Heart right ventricle (tissue), 16 donors: Measurements from ENCODE around the gene DIPK1A. TPM values are rescaled to one million over a fixed set of nuclear protein-coding genes. Genes with fewer than 3 reads are reported as not detected.

ENCODE experiments used
- ATAC-seq, 8 donors: fragments of 200-7000 bp; cut with Tn5 transposase; one replicate each; pipeline ENCODE4 v1.9.1; 2020; ENCODE audit warnings: mild to moderate bottlenecking in 8 of 8, moderate library complexity in 8 of 8, moderate number of reproducible peaks in 1 of 8
- DNase-seq, 2 donors: peaks; one replicate each; pipeline ENCODE4 v3.0.0-alpha.2; 2020
- H3K27ac ChIP-seq, 10 donors: fragments of 200-600 bp; sonication (generic) in 2 of 10; one replicate each; pipeline versions ENCODE4 v1.5.0 to v1.8.0; 2020 to 2022; ENCODE audit warnings: mild to moderate bottlenecking in 3 of 10
- H3K27me3 ChIP-seq, 7 donors: fragments of 200-600 bp; one replicate each; pipeline ENCODE4 v1.8.0; 2021 to 2022; ENCODE audit warnings: mild to moderate bottlenecking in 2 of 7
- H3K36me3 ChIP-seq, 9 donors: fragments of 200-600 bp; sonication (generic) in 1 of 9; one replicate each; pipeline versions ENCODE4 v1.5.0 to v1.8.0; 2020 to 2022; ENCODE audit warnings: mild to moderate bottlenecking in 2 of 9
- H3K4me1 ChIP-seq, 9 donors: fragments of 200-600 bp; sonication (generic) in 1 of 9; one replicate each; pipeline versions ENCODE4 v1.5.0 to v1.8.0; 2020 to 2022; ENCODE audit warnings: mild to moderate bottlenecking in 4 of 9
- H3K4me3 ChIP-seq, 10 donors: fragments of 200-600 bp; sonication (generic) in 2 of 10; one replicate each; pipeline versions ENCODE4 v1.5.0 to v1.8.0; 2020 to 2022; ENCODE audit warnings: mild to moderate bottlenecking in 7 of 10, moderate library complexity in 2 of 10
- H3K9me3 ChIP-seq, 11 donors: fragments of 200-600 bp in 10 of 11; sonication (generic) in 2 of 11; one replicate each; pipeline versions ENCODE4 v1.5.0 to v1.8.0; 2013 to 2022; ENCODE audit warnings: mild to moderate bottlenecking in 2 of 11, control low read depth in 1 of 11, moderate library complexity in 1 of 11
- CTCF ChIP-seq, 9 donors: fragments of 200-600 bp; sonication (generic) in 2 of 9; IDR thresholded peaks; one replicate each; pipeline versions ENCODE4 v1.5.0 to v1.8.0; 2021 to 2022; ENCODE audit warnings: antibody characterized with exemption in 9 of 9, mild to moderate bottlenecking in 5 of 9, moderate library complexity in 1 of 9
- WGBS, 2 donors: extraction: QIAGEN DNeasy Blood & Tissue Kit; methylation state at CpG; one replicate each; pipeline ENCODE4 v1.1.7; 2013; ENCODE audit warnings: inconsistent platforms in 1 of 2; 5-methylcytosine and 5-hydroxymethylcytosine counted together
- intact Hi-C, 10 donors: fragments of 100-400 bp; cut with DNase I; formaldehyde crosslinking; loops; one replicate each; pipeline versions ENCODE4 v1.11.1 to v1.14.2; 2022
- polyA plus RNA-seq, 2 donors: library from polyadenylated mRNA; stranded (reverse); fragments of 200-250 nt; gene quantifications; one replicate each; pipeline ENCODE4 v1.2.3, GENCODE V29; 2013
- total RNA-seq, 10 donors: library from RNA; stranded (reverse); fragmentation: NEBNext Ultra II Directional in 3 of 10; extraction: Animal tissue kit (Norgen Biotek cat#: 25700) in 3 of 10; gene quantifications; one replicate each; pipeline versions ENCODE4 v1.2.1 to v1.2.4, GENCODE V29; 2021 to 2023
- donor health status: Arrhythmogenic right ventricular cardiomyopathy.
- donor health status: ischemic (EF 13 %, LVEDD 7.1; RV severe dilation, severe dysfunction).
- donor health status: healthy with polysubstance abuse.
- donor health status: DM: no; HTN: yes; CAD: no.
- donor health status: DM: no; HTN: no; CAD: no.
- donor health status: ischemic (EF 25% LVEDD 6.9; RV normal size, moderate dysfunction).
- donor health status: ischemic (EF 25% LVEDD 5.7; RV mildly dilated, moderate dysfunction).
- donor health status: healthy.
- donor health status: DM: yes; HTN: yes; CAD: no.
- donor health status: Ischemic cardiomyopathy.
- donor health status: ischemic (EF 35%, LVEDD 5.7; RV mildly dilated, moderate dysfunction).
- donor health status: nonischemic (EF 11% LVEDD 7.7; RV severe dilation, severe dysfunction).
- donor health status: DM: yes; HTN: yes; CAD: no.
- donor health status: PGD.
- donor health status: ischemic (EF 29% LVEDD 5.4; RV normal size, mild dysfunction).
- donor health status: nonischemic (EF 23%, LVEDD 6.1; RV moderate dilation, normal function).

Gene DIPK1A
- total and polyA plus RNA-seq, 12 donors: 3.4 to 8.5 (median 6.3) TPM

DNA sequence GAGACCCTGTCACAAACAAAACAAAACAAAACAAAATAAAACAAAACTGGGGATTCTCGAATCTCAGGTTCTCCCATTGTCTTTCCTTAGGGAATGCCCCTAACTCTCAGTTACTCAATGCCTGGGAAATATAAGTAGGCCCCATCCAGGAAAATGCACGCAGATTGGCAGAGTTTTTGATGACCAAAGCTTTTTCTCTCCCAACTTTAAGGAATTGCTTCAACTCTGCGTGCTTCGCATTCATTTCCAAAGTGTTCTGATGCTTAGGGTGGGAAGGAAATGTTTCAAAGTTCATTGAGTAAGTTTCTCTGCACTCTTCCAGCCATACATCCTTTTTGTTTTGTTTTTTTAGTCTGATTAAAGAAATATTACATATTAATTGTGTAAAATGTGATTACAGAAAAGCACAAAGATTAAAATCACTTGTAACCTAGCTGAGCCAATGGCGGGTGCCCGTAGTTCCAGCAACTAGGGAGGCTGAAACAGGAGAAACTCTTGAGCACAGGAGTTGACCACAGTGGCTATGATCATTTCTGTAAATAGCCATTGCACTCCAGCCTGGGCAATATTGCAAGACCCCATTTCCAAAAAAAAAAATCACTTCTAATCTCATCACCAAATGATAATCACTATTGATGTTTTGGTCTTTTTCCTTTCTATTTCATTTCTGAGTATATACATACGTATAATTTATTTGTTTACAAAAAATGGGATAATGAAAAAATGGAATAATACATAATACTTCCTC, 157.9 kb downstream of the DIPK1A start:
- no peaks in the 10 kb centered on the region for H3K27me3 ChIP-seq
- peaks cover 0 to 19% (median 6%) of the 10 kb centered on the region in 9 donors for H3K4me1 ChIP-seq
- WGBS, 2 donors: 94 to 96% methylated on average over 7 of the region's 7 CpGs
- H3K9me3 ChIP-seq: no peaks in the 10 kb centered on the region
- H3K4me3 ChIP-seq: no peak overlapping the region
- H3K27ac ChIP-seq: peak overlapping the region in 1 of 10 donors; percentile 5
- no peaks in the 10 kb centered on the region for H3K36me3 ChIP-seq
- intact Hi-C loops: no loop called here
- no peak for DNase-seq
- ATAC-seq: no peak
- TF ChIP-seq CTCF (IDR thresholded peaks at IDR 0.05): no peak

DNA sequence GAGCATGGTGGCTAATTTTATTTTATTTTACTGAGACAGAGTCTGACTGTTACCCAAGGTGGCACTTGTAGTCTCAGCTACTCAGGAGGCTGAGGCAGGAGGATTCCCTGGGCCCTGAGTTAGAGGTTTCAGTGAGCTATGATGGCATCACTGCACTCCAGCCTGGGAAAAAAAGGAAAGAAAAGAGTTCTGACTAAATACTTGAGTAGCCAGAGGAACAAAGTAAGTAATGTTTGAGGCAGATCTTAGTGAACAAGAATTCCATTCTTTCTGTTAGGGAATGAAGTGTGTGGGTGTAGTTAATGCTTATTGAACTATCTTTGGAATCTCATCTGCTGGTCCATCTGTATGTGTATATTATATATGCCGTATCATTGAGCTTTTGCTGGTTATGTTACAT, 163.3 kb downstream of the DIPK1A start:
- ATAC-seq: no peak
- WGBS, 2 donors: 78 to 81% methylated on average over 1 of the region's 1 CpG

DNA sequence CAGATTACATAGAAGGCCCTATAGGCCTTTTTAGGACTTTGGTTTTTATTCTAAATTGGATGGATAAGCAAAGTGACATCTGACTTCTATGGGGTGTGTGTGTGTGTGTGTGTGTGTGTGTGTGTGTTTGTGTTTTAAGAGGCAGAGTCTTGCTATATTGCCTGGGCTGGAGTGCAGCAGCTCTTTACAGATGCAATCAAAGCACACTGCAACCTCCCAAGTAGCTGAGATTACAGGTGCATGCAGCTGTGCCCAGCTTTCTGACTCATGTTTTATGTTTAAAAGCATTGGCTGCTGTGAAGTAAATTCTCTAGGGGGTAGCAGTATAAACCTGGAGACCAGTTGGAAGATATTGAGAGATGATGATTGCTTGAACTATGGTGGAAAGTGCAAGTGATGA, 164.0 kb downstream of the DIPK1A start:
- DNase-seq (no peak), ATAC-seq (no peak)
- intact Hi-C loops: no loop called here

More for the DNA sequence above, 163.3 kb downstream of the DIPK1A start:
- intact Hi-C loops: no loop called here
- H3K4me3 ChIP-seq: no peak overlapping the region
- H3K27me3 ChIP-seq: no peaks in the 10 kb centered on the region
- no peak overlapping the region for H3K27ac ChIP-seq
- H3K4me1 ChIP-seq: peaks cover 0 to 11% (median 0%) of the 10 kb centered on the region in 9 donors
- no peak for DNase-seq
- no peaks in the 10 kb centered on the region for H3K36me3 ChIP-seq
- H3K9me3 ChIP-seq: peaks cover 0 to 10% (median 0%) of the 10 kb centered on the region in 11 donors
- TF ChIP-seq CTCF (IDR thresholded peaks at IDR 0.05): no peak

GRCh38 chr1:92795166-92795565, 166.1 kb downstream of the DIPK1A start:
- Histone ChIP-seq H3K27ac (no peak overlapping the region), H3K9me3 (peaks cover 0 to 10% (median 0%) of the 10 kb centered on the region in 11 donors), H3K27me3 (no peaks in the 10 kb centered on the region), H3K4me1 (peaks cover 0 to 15% (median 5%) of the 10 kb centered on the region in 9 donors), H3K36me3 (no peaks in the 10 kb centered on the region), H3K4me3 (no peak overlapping the region)
- no peak for DNase-seq
- no peak for TF ChIP-seq CTCF (IDR thresholded peaks at IDR 0.05)
- WGBS, 2 donors: 79 to 83% methylated on average over 4 of the region's 4 CpGs
- intact Hi-C loops: no loop called here
- ATAC-seq: no peak

More for the DNA sequence above, 164.0 kb downstream of the DIPK1A start:
- no peaks in the 10 kb centered on the region for H3K36me3 ChIP-seq
- no peaks in the 10 kb centered on the region for H3K27me3 ChIP-seq
- H3K4me1 ChIP-seq: peaks cover 0 to 16% (median 3%) of the 10 kb centered on the region in 9 donors
- peaks cover 0 to 10% (median 0%) of the 10 kb centered on the region in 11 donors for H3K9me3 ChIP-seq
- H3K4me3 ChIP-seq: no peak overlapping the region
- TF ChIP-seq CTCF (IDR thresholded peaks at IDR 0.05): no peak
- no peak overlapping the region for H3K27ac ChIP-seq
